22Rv1 (cell line): ENCODE measurements around the gene SDK1.

Experiments
- H3K27ac ChIP-seq: fragments of 450-650 bp; 2 replicates; pipeline ENCODE4 v1.5.1; 2017
- CTCF ChIP-seq: fragments of 450-650 bp; IDR thresholded peaks from 2 replicates; pipeline ENCODE4 v1.5.1; 2017; ENCODE audit warnings: mild to moderate bottlenecking
- ZFX ChIP-seq: fragments of 450-650 bp; IDR thresholded peaks from 2 replicates; pipeline ENCODE4 v1.6.1; 2017; ENCODE audit warnings: antibody characterized with exemption, borderline replicate concordance

SDK1 gene

GRCh38 chr7:3367261-3367660 is 66.2 kb downstream of the SDK1 start:
- H3K27ac ChIP-seq = no peak overlapping the region
- no peak for TF ChIP-seq ZFX
- no peak for TF ChIP-seq CTCF

- TF ChIP-seq CTCF (no peak), ZFX (no peak)
- no peak overlapping the region for H3K27ac ChIP-seq
Observed at GRCh38 chr7:3370068-3370830, 69.2 kb downstream of the SDK1 start.

GRCh38 chr7:3370921-3371320 is 69.9 kb downstream of the SDK1 start:
- no peak for TF ChIP-seq CTCF
- TF ChIP-seq ZFX = no peak
- H3K27ac ChIP-seq = no peak overlapping the region

GRCh38 chr7:3371601-3372000 is 70.5 kb downstream of the SDK1 start:
- no peak overlapping the region for H3K27ac ChIP-seq
- TF ChIP-seq CTCF (no peak), ZFX (no peak)

- no peak for TF ChIP-seq ZFX
- no peak for TF ChIP-seq CTCF
- no peak overlapping the region for H3K27ac ChIP-seq
Observed at GRCh38 chr7:3374239-3374638, 73.2 kb downstream of the SDK1 start.

GRCh38 chr7:3378390-3379150 is 77.5 kb downstream of the SDK1 start:
- H3K27ac ChIP-seq = no peak overlapping the region
- no peak for TF ChIP-seq CTCF
- TF ChIP-seq ZFX = no peak

GRCh38 chr7:3380034-3380433 is 79.0 kb downstream of the SDK1 start:
- no peak overlapping the region for H3K27ac ChIP-seq
- TF ChIP-seq ZFX (no peak), CTCF (no peak)
